Tibial artery (tissue), 4 donors: ENCODE results near the gene S100P.

Experiments
- DNase-seq, 2 donors: peaks; one replicate each; pipeline ENCODE4 v3.0.0-alpha.2; 2019
- H3K27ac ChIP-seq, 2 donors: fragments of 200-600 bp; sonication (generic) in 1 of 2; 1 replicate in 1 of 2; 2 replicates in 1 of 2; pipeline ENCODE4 v1.5.1; 2018 to 2019; ENCODE audit warnings: mild to moderate bottlenecking in 1 of 2
- H3K27me3 ChIP-seq, 2 donors: fragments of 200-600 bp; sonication (generic) in 1 of 2; one replicate each; pipeline versions ENCODE4 v1.5.1 to v1.6.0; 2016 to 2019
- H3K36me3 ChIP-seq, 3 donors: fragments of 200-600 bp; sonication (generic) in 2 of 3; one replicate each; pipeline ENCODE4 v1.5.1; 2016 to 2019; ENCODE audit warnings: mild to moderate bottlenecking in 2 of 3
- H3K4me1 ChIP-seq, 4 donors: fragments of 200-600 bp; sonication (generic) in 2 of 4; 1 replicate in 3 of 4; 2 replicates in 1 of 4; pipeline ENCODE4 v1.5.1; 2016 to 2019
- H3K4me3 ChIP-seq, 2 donors: fragments of 200-600 bp; sonication (generic) in 1 of 2; 1 replicate in 1 of 2; 2 replicates in 1 of 2; pipeline ENCODE4 v1.5.1; 2018 to 2019; ENCODE audit warnings: mild to moderate bottlenecking in 2 of 2
- H3K9me3 ChIP-seq, 3 donors: fragments of 200-600 bp; sonication (generic) in 1 of 3; one replicate each; pipeline ENCODE4 v1.5.1; 2016 to 2019
- intact Hi-C: fragments of 100-400 bp; cut with DNase I; formaldehyde crosslinking; loops from one replicate; pipeline ENCODE4 v1.15.0; 2023; ENCODE audit warnings: low total_unique reads
- TF ChIP-seq, protein P1 (sequence below), 2 experiments: fragments of 200-600 bp in 1 of 2; fragments of 450-650 bp in 1 of 2; IDR thresholded peaks; one replicate each; pipeline ENCODE4 v1.5.1; 2017 to 2019; ENCODE audit warnings: antibody characterized with exemption in 2 of 2, mild to moderate bottlenecking in 1 of 2, moderate library complexity in 1 of 2

S100P gene

DNA sequence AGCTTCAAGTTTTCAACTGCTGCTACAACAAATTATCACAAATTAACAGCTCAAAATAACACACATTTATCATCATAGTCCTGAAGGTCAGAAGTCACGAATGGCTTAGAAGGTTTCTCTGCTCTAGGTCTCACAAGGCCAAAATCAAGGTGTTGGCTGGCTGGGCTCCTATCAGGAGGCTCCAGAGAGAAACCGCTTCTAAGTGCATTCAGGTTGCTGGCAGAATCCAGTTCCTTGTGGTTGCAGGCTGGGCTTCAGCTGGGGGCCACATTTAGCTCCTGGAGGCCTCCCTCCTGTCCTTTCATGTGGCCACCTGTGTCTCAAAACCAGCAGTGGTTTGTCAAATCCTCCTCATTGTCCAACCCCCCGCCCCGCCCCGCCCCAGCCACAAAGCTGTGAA, 37.8 kb upstream of the S100P start:
- TF ChIP-seq, protein P1, sequence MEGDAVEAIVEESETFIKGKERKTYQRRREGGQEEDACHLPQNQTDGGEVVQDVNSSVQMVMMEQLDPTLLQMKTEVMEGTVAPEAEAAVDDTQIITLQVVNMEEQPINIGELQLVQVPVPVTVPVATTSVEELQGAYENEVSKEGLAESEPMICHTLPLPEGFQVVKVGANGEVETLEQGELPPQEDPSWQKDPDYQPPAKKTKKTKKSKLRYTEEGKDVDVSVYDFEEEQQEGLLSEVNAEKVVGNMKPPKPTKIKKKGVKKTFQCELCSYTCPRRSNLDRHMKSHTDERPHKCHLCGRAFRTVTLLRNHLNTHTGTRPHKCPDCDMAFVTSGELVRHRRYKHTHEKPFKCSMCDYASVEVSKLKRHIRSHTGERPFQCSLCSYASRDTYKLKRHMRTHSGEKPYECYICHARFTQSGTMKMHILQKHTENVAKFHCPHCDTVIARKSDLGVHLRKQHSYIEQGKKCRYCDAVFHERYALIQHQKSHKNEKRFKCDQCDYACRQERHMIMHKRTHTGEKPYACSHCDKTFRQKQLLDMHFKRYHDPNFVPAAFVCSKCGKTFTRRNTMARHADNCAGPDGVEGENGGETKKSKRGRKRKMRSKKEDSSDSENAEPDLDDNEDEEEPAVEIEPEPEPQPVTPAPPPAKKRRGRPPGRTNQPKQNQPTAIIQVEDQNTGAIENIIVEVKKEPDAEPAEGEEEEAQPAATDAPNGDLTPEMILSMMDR (IDR thresholded peaks at IDR 0.05): no peak
- Histone ChIP-seq H3K4me1 (peaks cover 0 to 10% (median 5%) of the 10 kb centered on the region in 4 donors), H3K9me3 (no peaks in the 10 kb centered on the region), H3K4me3 (no peak overlapping the region), H3K27me3 (no peaks in the 10 kb centered on the region), H3K27ac (no peak overlapping the region), H3K36me3 (no peaks in the 10 kb centered on the region)
- intact Hi-C loops: no loop called here
- DNase-seq: no peak

DNA sequence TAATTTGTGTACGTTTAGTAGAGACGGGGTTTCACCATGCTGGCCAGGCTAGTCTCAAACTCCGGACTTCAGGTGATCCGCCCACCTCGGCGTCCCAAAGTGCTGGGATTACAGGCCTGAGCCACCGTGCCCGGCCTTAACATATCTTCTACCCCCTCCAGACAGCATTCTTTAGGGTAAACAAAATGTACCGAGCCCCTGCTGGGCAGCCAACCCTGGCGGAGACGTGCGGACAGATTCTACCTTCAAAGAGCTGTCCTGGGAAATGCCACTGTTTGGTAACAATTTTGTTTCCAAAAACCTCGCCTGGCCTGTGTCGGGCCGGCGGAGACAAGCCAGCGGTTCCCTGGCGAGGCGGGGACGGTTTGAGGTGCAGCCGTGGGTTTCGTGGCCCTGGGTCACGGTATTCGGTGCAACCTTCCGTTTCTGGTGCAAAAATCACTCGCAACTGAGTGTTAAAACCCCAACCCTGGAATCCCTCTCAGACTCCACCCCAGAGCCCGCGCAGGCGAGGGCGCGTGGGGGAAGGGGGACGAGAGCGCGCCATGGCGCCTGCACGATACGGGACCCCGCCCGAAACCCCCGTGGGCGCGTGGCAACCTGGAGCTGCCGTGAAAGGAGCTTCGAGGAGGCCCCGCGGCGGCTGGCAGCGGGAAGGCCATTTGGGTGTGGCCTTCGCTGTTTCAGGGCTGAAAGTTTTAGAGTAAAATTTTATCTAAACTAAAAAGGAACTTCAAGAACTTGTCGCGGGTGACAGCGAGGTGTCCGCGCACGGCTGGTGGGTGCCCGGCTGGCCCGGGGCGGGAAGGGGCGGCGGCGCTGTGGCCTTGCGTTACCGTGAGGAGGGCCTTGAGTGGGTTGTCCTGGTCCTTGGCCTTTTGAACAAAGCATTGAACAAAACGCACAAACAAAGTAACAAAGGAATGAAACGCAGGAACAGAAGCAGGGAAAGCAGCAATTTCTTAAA, 36.2 kb upstream of the S100P start:
- peak overlapping the region in 1 of 2 donors; percentile 84 for H3K27ac ChIP-seq
- no peak for DNase-seq
- no peaks in the 10 kb centered on the region for H3K36me3 ChIP-seq
- H3K9me3 ChIP-seq: no peaks in the 10 kb centered on the region
- TF ChIP-seq, protein P1 (IDR thresholded peaks at IDR 0.05): no peak
- no peak overlapping the region for H3K4me3 ChIP-seq
- peaks cover 0 to 10% (median 5%) of the 10 kb centered on the region in 4 donors for H3K4me1 ChIP-seq
- H3K27me3 ChIP-seq: no peaks in the 10 kb centered on the region
- intact Hi-C loops: no loop called here

DNA sequence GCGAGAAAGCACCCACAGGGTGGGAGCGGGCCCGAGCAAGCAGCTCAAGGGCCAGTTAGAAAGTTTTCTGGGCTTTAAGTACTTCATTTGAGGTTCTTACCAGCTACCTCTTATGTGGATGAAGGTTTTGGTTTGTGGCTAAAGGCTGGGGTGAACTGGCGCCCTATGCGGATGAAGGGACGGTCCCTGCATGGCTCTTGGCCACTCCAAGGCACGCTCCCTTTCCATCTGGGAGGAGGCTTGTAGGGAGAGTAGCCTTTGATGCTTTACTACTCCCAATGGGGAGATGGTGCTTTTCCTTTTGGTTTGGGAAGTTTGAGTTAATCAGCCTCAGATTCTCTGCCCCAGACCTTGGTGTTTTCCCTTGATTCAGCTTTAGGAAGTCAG, 35.5 kb upstream of the S100P start:
- H3K27me3 ChIP-seq: no peaks in the 10 kb centered on the region
- TF ChIP-seq, protein P1 (IDR thresholded peaks at IDR 0.05): no peak
- DNase-seq: no peak
- H3K4me1 ChIP-seq: peaks cover 0 to 10% (median 5%) of the 10 kb centered on the region in 4 donors
- H3K27ac ChIP-seq: peak overlapping the region; percentile 74 to 84
- H3K4me3 ChIP-seq: peak overlapping the region; percentile 50 to 57
- intact Hi-C loops: no loop called here
- no peaks in the 10 kb centered on the region for H3K36me3 ChIP-seq
- H3K9me3 ChIP-seq: no peaks in the 10 kb centered on the region

DNA sequence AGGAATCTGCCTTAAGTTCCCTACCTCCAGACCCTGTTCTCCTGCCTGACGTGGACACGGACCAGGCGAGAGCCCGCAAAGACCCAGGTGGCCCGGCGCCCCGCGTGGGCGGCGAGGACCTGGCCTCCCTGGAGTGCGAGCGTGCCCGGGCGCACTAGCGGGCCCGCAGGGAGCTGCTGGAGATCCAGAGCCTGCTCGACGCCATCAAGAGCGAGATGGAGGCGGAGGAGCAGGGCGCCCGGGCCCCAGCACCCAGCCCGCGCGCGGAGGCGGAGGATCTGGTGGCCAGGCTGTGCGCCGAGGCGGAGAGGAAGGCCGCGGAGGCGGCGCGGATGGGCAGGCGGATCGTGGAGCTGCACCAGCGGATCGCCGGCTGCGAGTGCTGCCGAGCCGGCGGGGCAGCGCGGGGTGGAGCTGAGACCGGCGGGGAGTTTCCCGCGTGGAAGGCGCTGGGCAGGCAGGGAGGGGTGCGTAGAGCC, 35.0 kb upstream of the S100P start:
- Histone ChIP-seq H3K36me3 (no peaks in the 10 kb centered on the region), H3K4me3 (peak overlapping the region; percentile 50 to 57), H3K27ac (peak overlapping the region; percentile 74 to 84), H3K4me1 (peaks cover 0 to 12% (median 5%) of the 10 kb centered on the region in 4 donors), H3K9me3 (no peaks in the 10 kb centered on the region), H3K27me3 (no peaks in the 10 kb centered on the region)
- intact Hi-C loops: no loop called here
- TF ChIP-seq, protein P1 (IDR thresholded peaks at IDR 0.05): no peak
- DNase-seq: peak in 1 of 2 donors; percentile 39

DNA sequence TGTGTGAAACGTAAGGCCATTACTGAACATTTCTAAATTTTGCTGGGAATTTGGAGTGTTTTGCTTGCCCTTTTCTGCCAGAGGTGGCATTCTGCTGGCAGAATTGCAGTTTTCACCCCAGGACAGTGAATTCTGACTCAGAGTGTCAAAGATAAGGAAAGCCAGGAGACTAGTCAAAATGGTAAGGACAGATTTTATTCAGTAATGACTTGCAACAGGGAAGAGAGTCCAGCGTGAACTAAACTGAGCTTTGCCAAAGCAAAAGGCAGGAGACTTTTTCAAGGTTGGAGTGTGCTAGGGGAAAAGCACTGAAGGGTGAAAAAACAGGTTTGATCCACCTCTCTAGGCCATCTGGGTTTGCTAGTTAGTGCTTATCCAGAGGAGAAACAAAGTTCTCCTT, 33.8 kb upstream of the S100P start:
- no peaks in the 10 kb centered on the region for H3K27me3 ChIP-seq
- H3K36me3 ChIP-seq: no peaks in the 10 kb centered on the region
- peaks cover 0 to 24% (median 15%) of the 10 kb centered on the region in 4 donors for H3K4me1 ChIP-seq
- H3K9me3 ChIP-seq: no peaks in the 10 kb centered on the region
- intact Hi-C loops: no loop called here
- H3K27ac ChIP-seq: peak overlapping the region in 1 of 2 donors; percentile 84
- no peak overlapping the region for H3K4me3 ChIP-seq
- TF ChIP-seq, protein P1 (IDR thresholded peaks at IDR 0.05): no peak
- no peak for DNase-seq
